Uterus (tissue), 2 donors: Measurements from ENCODE around the gene PLCXD3.

Experiments
- CTCF ChIP-seq, 4 experiments: fragments of 200-600 bp in 2 of 4; fragments of 450-650 bp in 2 of 4; sonication (generic) in 2 of 4; IDR thresholded peaks; one replicate each; pipeline ENCODE4 v1.5.1; 2016 to 2019; ENCODE audit warnings: antibody characterized with exemption in 4 of 4, mild to moderate bottlenecking in 2 of 4, moderate library complexity in 1 of 4
- POLR2A ChIP-seq, 2 donors: fragments of 450-650 bp; IDR thresholded peaks; one replicate each; pipeline ENCODE4 v1.6.1; 2016; ENCODE audit warnings: antibody characterized with exemption in 2 of 2, mild to moderate bottlenecking in 1 of 2, moderate library complexity in 1 of 2

DNA sequence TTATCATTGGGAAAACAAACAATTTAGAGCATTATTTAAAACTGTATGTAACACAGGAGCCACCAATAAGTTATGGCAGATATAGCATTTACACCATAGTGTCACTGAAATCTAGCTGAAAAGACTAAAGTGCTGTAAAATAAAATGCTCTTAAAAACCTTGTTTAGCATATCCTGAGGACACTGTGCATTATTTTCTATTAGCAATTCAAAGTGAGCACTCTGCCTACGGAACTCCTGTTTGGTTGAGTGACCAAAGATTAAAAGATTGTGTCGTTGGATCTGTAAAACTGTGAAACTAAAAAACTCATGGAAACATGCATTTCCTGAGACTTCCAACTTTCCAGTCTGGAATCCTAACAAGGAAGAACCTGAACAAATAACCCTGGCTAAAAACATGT is 201.1 kb downstream of the PLCXD3 start:
- TF ChIP-seq CTCF (IDR thresholded peaks at IDR 0.05) (no peak), POLR2A (IDR thresholded peaks at IDR 0.05) (no peak)
